ENCODE measurements around the gene DYNLT2B.

DNA sequence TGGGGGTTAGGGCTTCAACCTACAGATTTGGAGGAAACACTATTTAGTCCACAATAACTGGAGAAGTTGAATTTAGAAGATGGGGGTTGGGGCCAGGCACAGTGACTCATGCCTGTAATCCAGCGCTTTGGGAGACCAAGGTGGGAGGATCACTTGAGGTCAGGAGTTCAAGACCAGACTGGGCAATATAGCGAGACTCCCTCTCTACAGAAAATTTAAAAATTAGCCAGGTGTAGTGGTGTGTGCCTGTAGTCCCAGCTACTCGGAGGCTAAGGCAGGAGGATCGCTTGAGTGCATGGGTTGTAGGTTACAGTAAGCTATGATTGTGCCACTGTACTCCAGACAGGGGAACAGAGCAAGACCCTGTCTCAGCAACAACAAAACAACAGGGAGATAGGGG, 5.0 kb upstream of the DYNLT2B start:
- no peak for TF ChIP-seq CTCF (conservative IDR thresholded peaks at IDR 0.05)
- no peak for TF ChIP-seq ZFX (IDR thresholded peaks at IDR 0.05)

Measured in C4-2B (cell line).